AG08395 (cell line): ENCODE results near the gene STYXL1.

Experiments
- DNase-seq: peaks from one replicate; pipeline ENCODE4 v3.0.0; 2012; ENCODE audit warnings: mixed read lengths, low spot score

STYXL1 gene

GRCh38 chr7:75955331-75955955, 92.4 kb downstream of the STYXL1 start:
- DNase-seq = no peak

DNA sequence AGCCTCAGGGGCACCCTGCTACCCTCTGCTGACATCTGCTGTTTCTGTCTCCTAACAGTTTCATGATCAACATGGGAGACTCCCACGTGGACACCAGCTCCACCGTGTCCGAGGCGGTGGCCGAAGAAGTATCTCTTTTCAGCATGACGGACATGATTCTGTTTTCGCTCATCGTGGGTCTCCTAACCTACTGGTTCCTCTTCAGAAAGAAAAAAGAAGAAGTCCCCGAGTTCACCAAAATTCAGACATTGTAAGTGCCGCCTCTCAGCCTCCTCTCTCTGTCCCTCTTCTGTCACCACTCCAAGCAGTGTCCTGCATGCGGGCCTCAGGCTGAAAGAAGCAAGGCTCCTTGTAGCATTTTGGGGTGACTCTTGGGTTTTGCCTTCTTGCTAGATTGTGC, 93.9 kb downstream of the STYXL1 start:
- DNase-seq = no peak

DNA sequence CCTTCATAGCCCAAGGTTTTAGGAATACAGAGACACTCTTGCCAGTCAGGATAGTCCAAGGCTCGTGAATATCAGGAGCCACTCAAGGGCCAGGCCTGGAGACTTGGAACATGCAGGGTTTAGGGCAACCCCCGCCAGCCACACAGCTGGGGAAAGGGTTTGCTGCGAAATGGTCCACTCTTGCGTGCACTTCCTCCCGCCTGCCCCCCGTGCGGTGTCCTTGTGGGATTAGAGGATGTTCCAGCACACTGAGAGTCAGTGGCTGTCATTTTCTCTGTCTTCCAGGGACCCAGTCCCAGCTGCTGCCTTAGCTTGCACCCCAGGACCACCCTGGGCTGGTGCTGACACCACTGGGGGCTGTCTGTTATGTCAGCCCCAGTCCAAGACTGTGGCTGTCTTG, 94.4 kb downstream of the STYXL1 start:
- DNase-seq = no peak

DNA sequence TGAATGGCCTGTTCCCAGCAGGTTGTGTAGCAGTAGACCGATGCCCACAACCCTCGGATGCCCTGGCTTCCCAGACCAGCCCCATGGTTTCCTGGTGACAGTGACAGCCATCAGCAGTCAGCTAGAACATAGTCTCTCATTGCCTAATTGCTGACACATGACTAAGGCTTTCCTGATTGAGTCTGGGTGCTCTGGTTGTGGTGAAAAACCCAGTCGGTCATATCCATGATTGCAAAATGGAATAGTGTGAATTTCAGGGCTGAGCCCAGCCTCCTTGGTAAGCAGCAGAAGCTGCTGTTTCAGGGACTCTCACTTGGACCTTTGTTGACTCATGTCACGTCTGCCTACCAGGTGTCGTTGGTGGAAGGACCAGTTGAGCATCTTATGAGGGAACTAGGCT, 96.3 kb downstream of the STYXL1 start:
- DNase-seq = peak; percentile 77

DNA sequence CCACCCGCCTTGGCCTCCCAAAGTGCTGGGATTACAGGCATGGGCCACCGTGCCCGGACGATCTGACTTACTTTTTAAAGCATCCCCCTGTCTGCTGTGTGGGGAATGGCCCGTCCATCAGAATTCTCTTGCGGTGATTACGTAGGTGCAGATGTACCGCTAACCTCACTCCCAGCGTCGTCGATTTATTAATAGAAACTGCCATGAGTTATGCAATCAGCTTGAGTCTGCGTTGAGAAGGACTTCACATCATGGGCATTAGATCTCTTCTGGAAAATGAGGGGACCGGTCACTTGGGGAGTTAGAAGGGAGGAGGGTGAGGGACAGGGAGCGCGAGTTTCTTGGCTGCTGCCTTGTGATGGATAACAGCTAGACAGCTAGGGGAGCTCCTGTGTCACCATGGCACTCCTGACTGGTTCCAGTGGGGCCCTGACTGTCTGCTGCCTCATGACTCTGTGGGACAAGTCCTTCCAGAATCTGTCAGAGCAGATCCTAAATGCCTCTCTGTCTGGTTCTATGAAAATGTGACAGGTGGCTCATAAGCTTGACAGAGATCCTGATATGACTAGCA, 97.6 kb downstream of the STYXL1 start:
- no peak for DNase-seq

GRCh38 chr7:75948179-75948578, 99.6 kb downstream of the STYXL1 start:
- DNase-seq = no peak
